AG04450 (cell line): ENCODE data around the gene ZNF385A. TPM values are rescaled to one million over a fixed set of nuclear protein-coding genes. Genes with fewer than 3 reads are reported as not detected.
"Not testable (repeated sequence)": the region's sequence is repeated elsewhere in the genome, so short reads cannot be mapped to it uniquely, and the experiment has no call there.

Experiments used
- CTCF ChIA-PET: fragments of 300-600, 350-600 bp; formaldehyde crosslinking; extraction: SDS; loops from one replicate; lab custom pipeline; 2022; ENCODE audit warnings: antibody characterized with exemption, inconsistent platforms; lab: Charles Lee
- POLR2A ChIA-PET: fragments of 350-600 bp; formaldehyde crosslinking; extraction: SDS; loops from one replicate; lab custom pipeline; 2021; ENCODE audit warnings: antibody characterized with exemption, inconsistent platforms; lab: Yijun Ruan, JAX
- DNase-seq: peaks from one replicate; pipeline ENCODE4 v3.0.0-alpha.2; 2011; ENCODE audit warnings: low read depth, low spot score
- H3K27ac ChIP-seq: one replicate; pipeline ENCODE4 v1.5.1; 2012; ENCODE audit warnings: low read depth, low read length, control low read depth
- H3K27me3 ChIP-seq: one replicate; pipeline ENCODE4 v1.6.0; 2012; ENCODE audit warnings: low read length; ENCODE audit not compliant: control insufficient read depth, insufficient read depth
- H3K4me3 ChIP-seq: 2 replicates; pipeline ENCODE4 v1.5.1; 2011; ENCODE audit warnings: mild to moderate bottlenecking, low read depth, low read length, control low read depth
- H3K9me3 ChIP-seq: 2 replicates; pipeline ENCODE4 v1.5.1; 2012; ENCODE audit warnings: low read length; ENCODE audit not compliant: control insufficient read depth, insufficient read depth
- polyA plus RNA-seq: library from polyadenylated mRNA; depleted of rRNA; stranded (reverse); fragments of >200 nt; gene quantifications from 2 replicates; pipeline ENCODE4 v1.2.3, GENCODE V29; 2011
- TF ChIP-seq, protein P1 (sequence below): IDR thresholded peaks from 2 replicates; pipeline ENCODE4 v1.5.1; 2011; ENCODE audit warnings: low read depth, low read length, control low read depth, inconsistent platforms

The ZNF385A gene
- polyA plus RNA-seq, 1 experiment, result 1.5 TPM

DNA sequence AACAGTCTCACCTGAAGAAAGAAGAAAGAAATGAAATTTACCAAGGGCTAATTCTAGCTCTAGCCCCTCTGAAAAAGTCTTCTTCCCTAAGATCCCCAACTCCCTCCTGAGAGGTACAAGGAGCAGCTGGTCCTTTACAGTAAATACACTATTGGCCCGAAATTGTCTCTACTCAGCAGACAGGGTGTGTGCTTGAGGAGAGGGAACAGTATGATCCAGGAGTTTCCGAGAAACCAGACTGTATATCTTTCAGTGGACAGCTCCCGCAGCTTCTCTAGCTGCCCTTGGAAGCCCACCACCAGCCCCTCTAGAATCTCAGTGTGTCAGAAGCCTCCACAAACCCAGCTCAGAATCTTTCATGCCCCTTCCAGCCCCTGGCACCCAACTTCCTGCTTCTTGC, 28.3 kb downstream of the ZNF385A start:
- TF ChIP-seq, protein P1, sequence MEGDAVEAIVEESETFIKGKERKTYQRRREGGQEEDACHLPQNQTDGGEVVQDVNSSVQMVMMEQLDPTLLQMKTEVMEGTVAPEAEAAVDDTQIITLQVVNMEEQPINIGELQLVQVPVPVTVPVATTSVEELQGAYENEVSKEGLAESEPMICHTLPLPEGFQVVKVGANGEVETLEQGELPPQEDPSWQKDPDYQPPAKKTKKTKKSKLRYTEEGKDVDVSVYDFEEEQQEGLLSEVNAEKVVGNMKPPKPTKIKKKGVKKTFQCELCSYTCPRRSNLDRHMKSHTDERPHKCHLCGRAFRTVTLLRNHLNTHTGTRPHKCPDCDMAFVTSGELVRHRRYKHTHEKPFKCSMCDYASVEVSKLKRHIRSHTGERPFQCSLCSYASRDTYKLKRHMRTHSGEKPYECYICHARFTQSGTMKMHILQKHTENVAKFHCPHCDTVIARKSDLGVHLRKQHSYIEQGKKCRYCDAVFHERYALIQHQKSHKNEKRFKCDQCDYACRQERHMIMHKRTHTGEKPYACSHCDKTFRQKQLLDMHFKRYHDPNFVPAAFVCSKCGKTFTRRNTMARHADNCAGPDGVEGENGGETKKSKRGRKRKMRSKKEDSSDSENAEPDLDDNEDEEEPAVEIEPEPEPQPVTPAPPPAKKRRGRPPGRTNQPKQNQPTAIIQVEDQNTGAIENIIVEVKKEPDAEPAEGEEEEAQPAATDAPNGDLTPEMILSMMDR, result no peak
- Histone ChIP-seq H3K27me3 (no peaks in the 10 kb centered on the region), H3K4me3 (no peak overlapping the region), H3K27ac (no peak overlapping the region), H3K9me3 (no peaks in the 10 kb centered on the region)
- POLR2A ChIA-PET, result no interaction called here
- no peak for DNase-seq
- CTCF ChIA-PET, result interaction anchor here (3.6 to 7.0 kb wide), 4 partner anchors 15 to 142 kb away, joined by 16 to 48 read pairs (median 34); no protein-coding TSS in a partner anchor

DNA sequence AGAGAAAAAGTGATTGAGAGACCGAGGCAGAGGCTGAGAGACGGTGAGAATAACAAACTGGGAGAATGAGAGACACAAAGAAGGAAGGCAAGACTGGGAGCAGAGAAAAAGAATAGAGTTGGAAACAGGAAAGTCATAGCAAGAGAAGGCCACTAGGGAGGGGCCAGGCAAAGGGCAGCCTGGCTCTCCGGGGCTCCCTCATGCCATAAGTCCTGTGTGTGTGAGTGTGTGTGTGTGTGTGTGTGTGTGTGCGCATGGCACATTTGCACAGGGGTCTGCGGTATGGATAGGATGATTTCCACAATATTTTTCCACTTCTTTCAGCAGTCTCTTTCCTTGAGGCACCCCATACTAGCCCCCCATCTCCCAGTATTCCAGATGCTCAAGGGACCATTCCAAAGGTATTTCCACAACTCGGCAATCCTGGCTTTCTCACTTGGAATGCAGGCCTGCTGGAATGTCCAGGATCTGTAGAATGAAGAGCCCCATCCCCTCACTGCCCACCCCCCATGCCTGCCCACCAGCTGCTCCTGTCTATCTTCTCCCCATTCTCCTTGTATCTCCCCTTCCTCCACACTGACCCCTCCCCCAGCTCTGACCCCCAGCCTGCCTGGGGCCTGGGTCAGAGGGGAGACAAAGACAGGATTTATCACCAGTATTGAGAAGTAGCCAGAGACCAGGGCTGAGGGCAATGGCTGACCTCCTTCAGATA, 29.3 kb downstream of the ZNF385A start:
- Histone ChIP-seq H3K4me3 (no peak overlapping the region), H3K27ac (no peak overlapping the region), H3K9me3 (no peaks in the 10 kb centered on the region), H3K27me3 (no peaks in the 10 kb centered on the region)
- CTCF ChIA-PET, result interaction anchor here (0.9 to 7.0 kb wide), 2 partner anchors 18 to 103 kb away, joined by 5 to 48 read pairs; no protein-coding TSS in a partner anchor
- POLR2A ChIA-PET, result no interaction called here
- TF ChIP-seq, protein P1, result no peak; the same call in 1 of the 2 replicates
- DNase-seq, result no peak

DNA sequence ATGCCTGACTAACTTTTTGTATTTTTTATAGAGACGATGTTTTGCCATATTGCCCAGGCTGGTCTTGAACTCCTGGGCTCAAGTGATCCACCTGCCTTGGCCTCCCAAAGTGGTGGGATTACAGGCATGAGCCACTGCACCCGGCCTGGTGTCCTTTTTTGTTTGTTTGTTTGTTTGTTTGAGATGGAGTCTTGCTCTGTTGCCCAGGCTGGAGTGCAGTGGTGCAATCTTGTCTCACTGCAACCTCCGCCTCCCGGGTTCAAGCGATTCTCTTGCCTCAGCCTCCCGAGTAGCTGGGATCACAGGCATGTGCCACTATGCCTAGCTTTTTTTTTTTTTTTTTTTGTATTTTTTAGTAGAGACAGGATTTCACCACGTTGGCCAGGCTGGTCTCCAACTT, 30.3 kb downstream of the ZNF385A start:
- H3K9me3 ChIP-seq, H3K27ac ChIP-seq, H3K4me3 ChIP-seq, DNase-seq, H3K27me3 ChIP-seq, POLR2A ChIA-PET: not testable (repeated sequence)
- CTCF ChIA-PET, result interaction anchor here (0.6 to 1.7 kb wide), 4 partner anchors 29 to 102 kb away, joined by 3 to 7 read pairs (median 4); partner anchors contain the start of gene COPZ1

DNA sequence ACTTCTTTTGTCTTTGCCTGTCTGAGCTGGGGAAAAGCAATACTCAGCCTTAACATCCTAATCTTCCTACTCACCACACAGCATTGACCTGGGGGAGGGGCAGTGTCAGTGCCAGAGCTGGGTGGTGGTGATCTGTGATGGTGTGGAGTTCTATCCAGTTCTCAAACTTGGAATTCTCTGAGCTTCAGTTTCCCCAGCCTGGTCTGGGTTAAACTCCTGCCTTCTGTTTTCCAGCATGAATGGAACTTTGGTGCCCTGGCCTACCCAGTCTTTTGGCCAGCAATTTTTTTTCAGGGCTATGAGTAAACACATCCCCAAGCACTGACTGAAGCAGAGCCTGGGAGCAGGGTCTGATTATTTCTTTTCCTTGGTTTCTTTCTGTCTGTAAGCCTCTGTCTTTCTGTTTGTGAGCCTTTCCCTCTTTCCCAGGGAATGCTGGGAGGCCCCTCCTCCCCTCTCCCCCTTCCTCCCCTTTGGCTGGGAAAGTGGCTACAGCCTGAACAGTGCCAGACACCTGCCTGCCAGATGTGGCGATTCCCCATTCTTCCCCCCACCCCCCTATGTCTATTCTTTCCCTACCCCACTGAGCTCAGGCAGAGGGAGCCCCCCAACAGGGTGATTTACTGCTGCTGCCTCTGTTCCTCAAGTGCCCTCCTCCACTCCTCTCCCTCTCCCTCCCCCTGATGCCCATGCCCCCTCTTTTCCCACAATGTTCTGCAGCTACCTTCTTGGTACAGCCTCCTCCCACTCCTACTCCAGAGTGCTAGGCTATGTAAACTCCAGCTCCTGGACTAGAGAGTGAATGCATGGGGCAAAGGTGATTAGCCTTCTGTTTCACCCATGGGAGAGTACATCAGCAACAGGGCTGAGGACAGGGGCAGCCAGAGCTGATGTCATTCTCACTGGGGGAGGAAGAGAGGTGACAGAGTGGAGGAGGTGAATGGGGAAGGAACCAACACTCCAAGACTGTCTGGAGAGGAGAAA, 31.4 kb downstream of the ZNF385A start:
- H3K9me3 ChIP-seq, result no peaks in the 10 kb centered on the region
- DNase-seq, result no peak
- ChIA-PET CTCF (interaction anchor here (0.7 to 2.2 kb wide), 10 partner anchors 15 to 139 kb away, joined by 3 to 9 read pairs (median 4); partner anchors contain the start of gene COPZ1), POLR2A (interaction anchor here (0.6 to 1.3 kb wide), 2 partner anchors 55 to 67 kb away, joined by 4 read pairs; no protein-coding TSS in a partner anchor)
- no peak overlapping the region for H3K4me3 ChIP-seq
- H3K27ac ChIP-seq, result peak overlapping the region; percentile 89
- TF ChIP-seq, protein P1, result no peak
- no peaks in the 10 kb centered on the region for H3K27me3 ChIP-seq

DNA sequence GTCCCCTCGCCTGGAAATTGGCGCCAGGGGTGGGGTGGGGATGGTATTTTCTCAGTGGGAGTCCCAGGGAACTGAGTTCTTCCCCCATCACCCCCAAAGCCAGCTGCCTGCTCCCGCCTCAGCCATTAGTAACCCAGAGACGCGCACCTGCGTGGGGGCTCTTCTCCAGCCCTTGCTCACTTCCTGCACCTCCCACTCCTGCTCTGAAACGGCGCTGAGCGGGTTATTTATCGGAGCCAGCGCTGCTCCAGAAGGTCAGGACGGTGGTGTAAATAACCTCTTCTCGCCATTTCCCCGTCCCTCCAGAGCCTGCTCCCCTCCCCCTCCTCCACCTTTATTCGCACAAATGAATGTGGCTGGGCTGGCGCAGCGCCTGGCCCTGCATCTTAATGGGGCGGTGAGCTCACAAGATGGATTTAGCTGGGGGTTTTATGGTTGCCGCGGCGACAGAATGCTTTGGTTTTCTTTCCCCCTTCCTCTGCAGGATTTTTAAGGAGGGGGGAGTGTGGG, 32.5 kb downstream of the ZNF385A start:
- TF ChIP-seq, protein P1, result no peak
- ChIA-PET CTCF (interaction anchor here (0.5 to 2.2 kb wide), 7 partner anchors 16 to 138 kb away, joined by 3 to 9 read pairs (median 4); partner anchors contain the start of gene COPZ1), POLR2A (no interaction called here)
- Histone ChIP-seq H3K27me3 (no peaks in the 10 kb centered on the region), H3K9me3 (no peaks in the 10 kb centered on the region), H3K27ac (peak overlapping the region; percentile 89), H3K4me3 (peak overlapping the region; percentile 10; the same call in 1 of the 2 replicates)
- no peak for DNase-seq
